Measurements from ENCODE around the gene YEATS2.

- TF ChIP-seq CTCF (conservative IDR thresholded peaks at IDR 0.05 in 1 of 2, IDR thresholded peaks at IDR 0.05 in 1 of 2; ENCODE audit: low read depth in 1 of 2, low read length in 2 of 2) (no peak), EZH2 (IDR thresholded peaks at IDR 0.05; ENCODE audit: low read length, missing control alignments) (no peak)
Measured at GRCh38 chr3:183816681-183817510, 119.3 kb downstream of the YEATS2 start.
